ENCODE measurements around the gene NAB2.
"Not testable (repeated sequence)": the region's sequence is repeated elsewhere in the genome, so short reads cannot be mapped to it uniquely, and the experiment has no call there.

NAB2 gene

DNA sequence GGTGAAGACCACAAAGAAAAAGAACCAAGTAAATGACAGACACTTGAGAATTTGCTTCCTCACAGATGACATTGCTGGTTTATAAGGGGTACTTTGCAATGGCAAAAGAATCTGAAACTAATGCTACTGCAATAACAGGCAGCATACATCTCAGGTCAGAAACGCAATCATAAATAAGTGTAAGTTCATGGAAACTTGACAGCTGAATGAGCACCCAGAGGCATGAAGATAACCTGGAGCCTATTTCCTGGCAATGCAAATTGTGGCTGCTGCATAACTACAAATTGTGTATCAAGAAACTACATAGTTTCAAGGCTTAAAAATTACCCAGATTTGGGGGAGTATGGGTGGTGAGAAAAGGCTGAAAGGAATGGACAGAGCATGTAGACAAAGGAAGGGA, 30.5 kb upstream of the NAB2 start:
- no peak for DNase-seq
- in situ Hi-C loops (cut with HindIII; ENCODE audit: low pct_ligation_motif_present, low pct_unique_long_range_greater_than_20kb, low sequenced_read_pairs): no loop called here

DNA sequence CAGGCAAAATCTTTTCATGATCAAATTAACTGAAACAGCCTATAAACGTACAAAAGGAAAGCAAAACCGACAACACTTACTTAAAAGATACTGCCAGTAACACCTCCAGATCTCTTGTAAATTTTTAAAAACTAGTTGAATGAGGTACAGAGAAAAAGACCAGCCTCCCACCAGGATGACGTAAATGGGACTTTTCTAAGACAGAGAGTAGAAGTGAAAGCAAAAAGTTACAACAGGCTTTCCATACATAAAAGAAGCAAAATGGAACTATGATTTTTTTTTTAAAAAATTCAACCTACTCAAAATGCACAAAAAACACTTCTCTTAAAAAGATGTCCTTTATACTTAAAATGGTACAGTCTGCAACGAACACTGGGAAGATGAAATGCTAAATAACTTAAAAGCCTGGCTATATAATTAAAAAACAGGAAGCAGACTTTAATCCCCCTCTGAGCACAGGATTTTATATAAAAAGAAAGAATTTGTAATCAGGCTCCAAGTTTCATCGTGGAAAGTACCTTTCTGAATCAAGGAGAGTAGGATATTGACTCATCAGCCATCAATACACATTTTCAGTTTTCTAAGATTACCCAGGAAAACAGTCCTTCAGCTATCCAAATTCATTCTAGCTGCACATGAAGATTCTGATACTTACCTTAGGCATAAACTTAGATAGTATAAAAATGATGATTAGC, 24.8 kb upstream of the NAB2 start:
- peak; percentile 35 for DNase-seq
- in situ Hi-C loops (cut with HindIII; ENCODE audit: low pct_ligation_motif_present, low pct_unique_long_range_greater_than_20kb, low sequenced_read_pairs): no loop called here

DNA sequence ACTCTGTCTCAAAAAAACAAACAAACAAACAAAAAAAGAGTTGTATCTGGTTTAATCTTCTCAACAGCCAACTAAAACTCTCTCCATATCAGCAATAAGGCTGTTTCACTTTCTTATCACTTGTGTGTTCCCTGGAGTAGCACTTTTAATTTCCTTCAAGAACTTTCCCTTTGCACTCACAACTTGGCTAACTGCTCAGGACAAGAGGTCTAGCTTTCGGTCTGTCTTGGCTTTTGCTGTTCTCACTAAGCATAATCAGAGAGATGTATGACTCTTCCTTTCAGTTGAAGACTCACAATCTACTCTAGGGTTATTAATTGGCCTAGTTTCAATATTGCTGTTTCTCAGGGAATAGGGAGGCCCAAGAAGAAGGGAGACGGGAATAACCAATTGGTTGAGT, 22.7 kb upstream of the NAB2 start:
- in situ Hi-C loops (cut with HindIII; ENCODE audit: low pct_ligation_motif_present, low pct_unique_long_range_greater_than_20kb, low sequenced_read_pairs): no loop called here

DNA sequence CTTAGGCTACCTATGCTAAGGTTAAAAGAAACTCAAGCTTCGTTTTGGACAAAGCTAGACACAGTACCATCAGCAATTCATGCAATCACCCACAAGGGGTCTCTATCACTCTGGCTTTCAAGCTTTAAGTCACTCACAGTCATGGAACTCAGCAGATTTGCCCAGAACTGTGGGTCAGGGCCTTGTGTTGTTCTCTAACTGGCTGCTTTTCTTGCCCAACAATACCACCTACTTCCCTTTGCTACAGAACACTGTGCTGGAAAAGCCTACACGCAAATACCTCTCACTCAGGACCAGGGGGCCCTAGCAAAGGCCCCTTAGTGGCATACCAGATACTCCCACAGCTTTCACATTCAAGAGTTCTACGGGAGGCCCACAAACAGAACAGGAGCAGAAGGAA, 19.4 kb upstream of the NAB2 start:
- DNase-seq: peak; percentile 84
- in situ Hi-C loops (cut with HindIII; ENCODE audit: low pct_ligation_motif_present, low pct_unique_long_range_greater_than_20kb, low sequenced_read_pairs): no loop called here

More for the DNA sequence above, 22.7 kb upstream of the NAB2 start:
- no peak for DNase-seq

DNA sequence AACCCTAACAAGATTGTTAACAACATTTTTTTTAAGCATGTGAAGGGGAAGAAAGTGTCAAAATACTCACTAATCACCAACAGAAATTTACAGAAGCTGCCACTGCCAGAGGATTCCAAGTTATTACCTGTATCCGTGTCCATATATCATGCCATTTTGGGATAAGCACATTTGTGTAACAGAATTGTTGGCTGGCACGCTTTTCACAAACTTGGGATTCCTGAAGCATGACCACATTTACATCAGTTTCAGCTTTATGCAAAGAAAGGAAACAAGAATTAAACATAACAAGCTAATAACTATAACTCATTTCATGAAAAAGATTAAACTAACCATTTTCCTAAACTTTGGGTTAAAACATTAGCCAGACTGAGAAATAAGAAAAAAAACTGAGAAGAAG, 16.3 kb upstream of the NAB2 start:
- in situ Hi-C loops (cut with HindIII; ENCODE audit: low pct_ligation_motif_present, low pct_unique_long_range_greater_than_20kb, low sequenced_read_pairs): no loop called here
- no peak for DNase-seq

DNA sequence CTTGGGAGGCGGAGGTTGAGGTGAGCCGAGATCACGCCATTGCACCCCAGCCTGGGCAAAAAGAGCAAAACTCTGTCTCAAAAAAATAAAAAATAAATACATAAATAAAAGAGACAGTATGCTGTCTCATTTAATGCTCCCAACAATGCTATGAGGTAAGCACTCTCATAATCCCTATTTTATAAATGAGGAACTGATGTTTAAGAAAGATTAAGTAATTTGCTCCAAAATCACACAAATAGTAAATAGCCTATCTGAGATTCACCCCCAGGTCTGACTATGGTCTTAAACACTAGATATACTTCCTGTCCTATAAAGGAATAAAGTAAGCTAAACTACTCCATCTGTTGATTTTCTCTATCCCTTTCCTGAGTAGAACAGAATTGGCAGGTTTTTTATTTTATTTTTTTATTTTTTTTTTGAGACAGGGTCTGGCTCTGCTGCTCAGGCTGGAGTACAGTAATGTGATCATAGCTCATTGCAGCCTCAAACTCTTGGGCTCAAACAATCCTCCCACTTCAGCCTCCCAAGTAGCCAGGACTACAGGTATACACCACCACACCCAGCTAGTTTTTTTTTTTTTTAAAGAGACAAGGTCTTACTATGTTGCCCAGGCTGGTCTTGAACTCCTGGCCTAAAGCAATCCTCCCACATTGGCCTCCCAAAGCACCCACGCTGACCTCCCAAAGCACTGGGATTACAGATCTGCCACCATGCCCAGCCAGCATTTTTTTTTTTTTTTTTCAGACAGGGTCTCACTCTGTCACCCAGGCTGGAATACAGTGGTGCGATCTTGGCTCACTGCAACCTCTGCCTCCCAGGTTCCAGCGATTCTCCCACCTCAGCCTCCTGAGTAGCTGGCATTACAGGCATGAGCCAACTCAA, 15.1 kb upstream of the NAB2 start:
- DNase-seq; in situ Hi-C loops (cut with HindIII; ENCODE audit: low pct_ligation_motif_present, low pct_unique_long_range_greater_than_20kb, low sequenced_read_pairs): not testable (repeated sequence)

DNA sequence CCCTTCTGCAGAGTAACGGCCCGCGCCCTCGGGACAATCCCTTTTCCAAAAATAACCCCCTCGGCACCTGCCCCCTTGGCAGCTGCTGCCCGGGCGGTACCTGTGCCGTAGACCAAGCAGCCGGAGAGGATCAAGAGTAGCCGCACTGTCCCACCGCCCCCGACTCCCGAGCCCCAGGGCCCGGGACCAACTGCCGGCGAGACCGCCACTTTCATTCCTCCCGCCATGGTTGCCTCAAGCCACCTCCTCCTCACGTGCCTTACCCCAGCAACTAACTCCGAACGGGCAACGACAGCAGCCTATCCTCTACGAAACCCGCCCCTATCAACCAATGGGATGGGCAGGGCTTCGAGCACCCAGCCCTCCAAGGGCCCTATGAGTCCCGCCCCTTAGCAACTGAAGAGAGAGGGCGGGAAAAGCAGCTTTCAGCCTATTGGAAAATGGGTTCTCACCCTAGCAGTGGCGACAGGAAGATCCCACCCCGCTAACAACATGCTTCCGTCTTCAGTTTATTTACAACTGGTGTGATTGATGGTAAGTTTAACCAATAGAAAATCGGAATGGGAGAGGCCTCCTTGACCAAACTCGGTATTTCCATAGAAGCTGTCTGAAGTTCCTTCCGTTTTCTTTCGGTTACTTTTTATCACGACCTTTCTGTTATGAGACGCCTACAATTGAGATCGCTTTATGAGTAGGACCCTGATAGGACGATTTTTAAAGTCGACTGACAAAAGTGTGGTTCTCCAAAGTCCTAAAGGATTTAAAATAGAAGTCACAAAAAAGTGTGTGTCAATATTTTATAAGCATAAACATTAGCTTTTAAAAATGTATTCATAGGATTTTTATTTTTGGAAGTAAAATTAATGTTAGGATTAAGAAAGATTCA, 10.2 kb upstream of the NAB2 start, which contains the start of gene NEMP1:
TSS of gene NEMP1 (minus strand) at position 273 of the 886 bp plus-strand sequence. CDS start at position 227, 46 bp downstream.
- in situ Hi-C loops (cut with HindIII; ENCODE audit: low pct_ligation_motif_present, low pct_unique_long_range_greater_than_20kb, low sequenced_read_pairs): no loop called here
- peak; percentile 100 for DNase-seq

DNA sequence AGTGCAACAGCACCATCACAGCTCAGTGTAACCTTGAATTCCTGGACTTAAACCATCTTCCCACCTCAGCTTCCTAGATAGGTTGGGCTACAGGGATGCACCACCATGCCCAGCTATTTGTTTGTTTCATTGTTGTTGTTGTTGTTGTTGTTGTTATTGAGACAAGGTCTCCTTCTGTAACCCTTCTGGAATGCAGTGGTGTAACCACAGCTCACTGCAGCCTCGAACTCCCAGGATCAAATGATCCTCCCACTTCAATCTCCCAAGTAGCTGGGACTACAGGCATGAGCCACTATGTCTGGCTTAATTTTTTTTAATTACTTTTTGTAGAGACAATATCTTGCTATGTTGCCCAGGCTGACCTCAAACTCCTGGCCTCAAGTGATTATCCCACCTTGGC, 9.1 kb upstream of the NAB2 start:
- no peak for DNase-seq
- in situ Hi-C loops (cut with HindIII; ENCODE audit: low pct_ligation_motif_present, low pct_unique_long_range_greater_than_20kb, low sequenced_read_pairs): no loop called here

DNA sequence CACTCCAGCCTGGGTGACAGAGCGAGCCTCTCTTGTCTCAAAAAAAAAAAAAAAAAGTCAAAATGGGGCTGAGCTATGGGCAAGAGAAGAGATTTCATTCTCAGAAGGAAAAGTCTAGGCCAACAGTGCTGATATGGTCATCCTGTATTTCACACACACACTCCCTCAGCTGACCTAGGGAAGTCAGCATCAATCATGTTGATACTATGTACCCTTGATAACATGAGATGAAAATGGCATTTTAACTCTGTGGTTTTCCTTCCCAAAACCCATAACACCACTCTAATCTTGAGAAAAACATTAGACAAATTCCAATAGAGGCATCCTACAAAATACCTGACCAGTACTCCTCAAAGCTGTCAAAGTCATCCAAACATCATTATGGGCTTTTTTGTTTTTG, 8.1 kb upstream of the NAB2 start:
- DNase-seq: no peak
- in situ Hi-C loops (cut with HindIII; ENCODE audit: low pct_ligation_motif_present, low pct_unique_long_range_greater_than_20kb, low sequenced_read_pairs): no loop called here

DNA sequence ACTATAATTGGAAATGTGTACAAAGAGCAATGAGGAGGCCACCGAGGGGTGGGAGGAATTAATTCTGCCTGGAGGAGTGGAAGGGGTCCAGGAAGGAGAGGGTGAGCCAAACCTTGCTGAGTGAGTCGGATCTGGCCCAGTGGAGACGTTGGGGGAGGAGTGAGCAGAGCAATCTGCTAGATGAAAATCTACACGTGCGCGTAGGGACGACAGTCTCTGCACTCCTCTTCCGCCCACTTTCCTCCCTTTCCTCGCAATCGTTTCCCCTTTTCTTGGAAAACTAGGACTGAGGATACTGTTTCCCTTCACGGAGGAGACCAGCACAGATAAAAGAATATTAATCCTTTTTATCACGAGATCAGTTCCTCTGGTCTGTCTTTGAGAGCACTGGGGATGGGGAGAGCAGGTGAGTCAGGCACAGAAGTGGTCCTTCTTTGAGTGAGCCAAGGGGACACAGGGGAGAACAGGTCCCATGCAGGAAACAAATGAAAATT, 2.9 kb upstream of the NAB2 start:
- no peak for DNase-seq
- in situ Hi-C loops (cut with HindIII; ENCODE audit: low pct_ligation_motif_present, low pct_unique_long_range_greater_than_20kb, low sequenced_read_pairs): no loop called here

DNA sequence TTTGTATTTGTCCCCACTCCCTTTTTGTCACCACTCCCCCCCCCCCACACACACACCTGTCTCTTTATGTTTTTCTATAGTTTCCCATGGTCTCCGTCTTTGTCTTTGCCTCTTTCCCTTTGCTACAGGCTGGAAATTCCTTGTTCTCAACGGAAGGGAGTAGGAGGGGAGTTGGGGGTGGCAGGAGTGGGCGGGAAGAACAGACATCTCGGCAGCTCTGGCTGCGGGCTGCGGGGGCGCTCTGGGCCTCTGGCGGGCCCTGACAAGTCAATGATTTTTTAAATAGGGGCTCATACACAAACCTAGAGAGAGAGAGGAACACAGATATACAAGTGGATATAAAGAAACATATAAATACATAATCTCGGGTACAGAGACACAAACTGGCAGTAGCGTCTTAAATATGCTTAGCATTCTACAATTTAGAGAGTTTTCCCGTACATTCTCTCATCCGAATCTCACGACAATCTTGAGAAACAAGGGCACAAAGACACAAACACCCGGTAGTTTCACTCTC, 2.4 kb upstream of the NAB2 start:
- peak; percentile 89 for DNase-seq
- in situ Hi-C loops (cut with HindIII; ENCODE audit: low pct_ligation_motif_present, low pct_unique_long_range_greater_than_20kb, low sequenced_read_pairs): no loop called here

DNA sequence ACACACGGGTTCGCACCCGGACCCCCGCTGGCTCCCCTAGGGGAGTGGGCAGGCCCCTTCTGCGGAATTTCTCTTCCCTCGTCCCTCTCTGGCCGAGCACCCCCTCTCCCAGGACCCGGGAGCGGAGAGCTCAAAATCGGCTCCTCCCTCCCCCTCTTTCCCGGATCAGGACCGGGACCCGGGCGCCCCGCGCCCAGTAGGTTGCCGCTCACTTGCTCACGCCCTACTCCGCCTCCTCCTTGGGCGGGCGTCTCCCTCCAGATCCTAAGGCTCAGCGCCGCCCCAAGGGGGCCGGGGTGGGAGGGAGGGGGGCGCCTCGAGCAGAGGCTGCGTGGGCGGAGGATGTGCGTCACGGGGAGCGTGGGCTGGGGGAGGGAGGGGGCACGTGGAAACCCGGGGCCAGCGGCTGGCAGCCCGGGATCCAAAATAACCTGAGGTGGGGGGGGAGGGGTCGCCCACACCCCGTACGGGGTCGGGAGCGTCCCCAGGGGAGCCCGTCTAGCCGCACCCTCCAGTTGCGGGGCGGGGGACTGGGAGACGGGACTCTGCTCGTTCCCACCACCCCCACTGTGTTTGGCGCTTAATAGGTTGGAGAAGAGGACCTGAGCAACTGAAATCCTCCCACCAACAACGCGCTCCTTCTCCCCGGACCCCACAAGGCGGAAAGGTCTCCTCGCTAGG, 1.8 kb upstream of the NAB2 start:
- in situ Hi-C loops (cut with HindIII; ENCODE audit: low pct_ligation_motif_present, low pct_unique_long_range_greater_than_20kb, low sequenced_read_pairs): no loop called here
- DNase-seq: peak; percentile 94

DNA sequence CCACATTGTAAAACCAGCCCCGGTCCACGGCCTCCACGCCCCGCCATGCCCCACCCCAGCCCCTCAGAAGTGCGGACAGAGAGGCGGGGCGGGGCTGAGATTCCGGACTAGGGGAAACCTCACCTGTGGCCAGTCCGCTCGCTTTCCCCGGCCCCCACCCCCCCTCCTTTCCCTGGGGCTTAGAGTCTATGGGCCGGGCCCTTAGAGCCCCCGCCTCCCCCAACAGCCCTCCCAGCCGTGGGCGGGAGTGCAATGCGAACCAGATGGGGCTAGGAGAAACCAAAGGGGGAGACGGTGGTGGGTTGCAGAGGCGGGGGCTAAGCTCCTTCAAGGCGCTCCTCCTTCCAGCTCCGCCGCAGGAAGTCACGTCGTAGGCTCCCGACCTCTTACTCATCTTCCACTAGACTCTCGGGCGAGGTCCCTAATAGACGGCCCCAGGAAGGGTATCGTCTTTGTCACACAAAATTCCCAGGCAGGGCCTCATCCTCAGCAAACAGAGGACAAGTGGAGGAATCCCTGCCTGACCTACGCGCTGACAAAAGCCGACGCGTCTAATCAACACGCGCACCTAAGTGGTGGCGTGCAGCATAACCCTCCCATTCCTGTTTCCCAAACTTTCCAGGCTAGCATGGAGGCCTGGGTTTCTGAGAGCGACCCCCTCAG, 1.1 kb upstream of the NAB2 start:
- DNase-seq: peak; percentile 98
- in situ Hi-C loops (cut with HindIII; ENCODE audit: low pct_ligation_motif_present, low pct_unique_long_range_greater_than_20kb, low sequenced_read_pairs): no loop called here

DNA sequence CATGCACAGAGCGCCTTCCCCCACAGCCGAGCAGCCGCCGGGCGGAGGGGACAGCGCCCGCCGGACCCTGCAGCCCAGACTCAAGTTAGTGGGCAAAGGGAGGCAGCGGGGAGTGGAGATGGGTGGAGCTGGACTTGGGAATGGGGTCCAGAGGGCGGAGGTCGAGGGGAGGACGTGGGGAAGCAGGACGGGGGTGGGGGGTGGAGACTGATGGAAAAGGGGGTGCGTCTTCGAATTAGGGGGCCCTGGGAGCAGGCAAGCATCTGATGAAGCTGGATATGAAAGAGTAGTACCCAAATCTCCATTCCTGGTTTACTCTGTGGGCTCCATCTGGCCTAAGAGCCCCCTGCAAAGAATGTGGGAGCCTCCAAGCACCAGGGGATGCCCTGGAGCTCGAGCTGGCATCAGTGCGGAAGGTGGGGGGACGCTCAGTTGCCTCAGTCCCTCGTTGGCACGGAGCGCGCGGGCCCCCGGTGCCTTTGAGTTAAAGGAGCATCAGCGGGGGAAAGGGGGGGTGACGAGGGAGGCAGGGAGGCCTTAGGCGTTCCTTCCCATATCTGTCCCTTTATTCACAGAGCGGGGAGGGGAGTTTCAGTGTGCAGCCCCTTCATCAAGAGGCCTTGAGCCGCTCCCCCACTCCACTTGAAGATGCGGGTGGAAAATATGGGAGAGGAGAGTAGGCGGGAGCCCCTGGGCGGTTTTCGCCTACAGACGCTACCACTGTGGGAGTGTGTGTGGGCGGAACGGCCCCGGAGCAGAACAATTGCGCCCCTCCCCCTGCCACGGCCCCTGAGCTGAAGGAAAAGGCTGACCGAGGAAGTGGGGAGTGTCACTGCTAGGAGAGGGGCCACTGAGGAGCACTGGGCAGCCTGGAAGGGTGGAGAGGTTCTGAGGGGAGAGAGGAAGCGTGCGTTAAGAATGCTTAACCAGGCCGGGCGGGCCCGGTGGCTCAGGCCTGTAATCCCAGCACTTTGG, 644 bp downstream of the NAB2 start:
- in situ Hi-C loops (cut with HindIII; ENCODE audit: low pct_ligation_motif_present, low pct_unique_long_range_greater_than_20kb, low sequenced_read_pairs): no loop called here
- peak; percentile 75 for DNase-seq

DNA sequence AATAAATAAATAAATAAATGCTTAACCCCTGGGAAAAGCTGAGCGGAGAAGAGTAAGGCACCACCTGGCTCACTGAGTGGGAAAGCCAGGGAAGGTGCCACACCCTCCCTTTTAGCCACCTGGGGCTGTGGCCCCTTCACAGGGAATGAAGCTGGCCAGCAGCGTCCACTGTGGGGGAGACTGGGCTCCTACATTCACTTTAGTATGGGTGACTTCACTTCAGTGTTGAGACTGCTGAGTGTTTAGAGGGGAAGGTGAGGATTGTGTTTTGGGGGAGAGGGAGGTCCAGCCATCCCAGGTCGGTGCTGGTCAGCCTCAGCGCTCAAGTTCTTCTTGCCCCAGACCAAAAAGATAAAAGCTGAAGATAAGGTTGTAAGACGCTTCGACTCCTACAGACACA, 1.6 kb downstream of the NAB2 start:
- DNase-seq: no peak
- in situ Hi-C loops (cut with HindIII; ENCODE audit: low pct_ligation_motif_present, low pct_unique_long_range_greater_than_20kb, low sequenced_read_pairs): no loop called here

DNA sequence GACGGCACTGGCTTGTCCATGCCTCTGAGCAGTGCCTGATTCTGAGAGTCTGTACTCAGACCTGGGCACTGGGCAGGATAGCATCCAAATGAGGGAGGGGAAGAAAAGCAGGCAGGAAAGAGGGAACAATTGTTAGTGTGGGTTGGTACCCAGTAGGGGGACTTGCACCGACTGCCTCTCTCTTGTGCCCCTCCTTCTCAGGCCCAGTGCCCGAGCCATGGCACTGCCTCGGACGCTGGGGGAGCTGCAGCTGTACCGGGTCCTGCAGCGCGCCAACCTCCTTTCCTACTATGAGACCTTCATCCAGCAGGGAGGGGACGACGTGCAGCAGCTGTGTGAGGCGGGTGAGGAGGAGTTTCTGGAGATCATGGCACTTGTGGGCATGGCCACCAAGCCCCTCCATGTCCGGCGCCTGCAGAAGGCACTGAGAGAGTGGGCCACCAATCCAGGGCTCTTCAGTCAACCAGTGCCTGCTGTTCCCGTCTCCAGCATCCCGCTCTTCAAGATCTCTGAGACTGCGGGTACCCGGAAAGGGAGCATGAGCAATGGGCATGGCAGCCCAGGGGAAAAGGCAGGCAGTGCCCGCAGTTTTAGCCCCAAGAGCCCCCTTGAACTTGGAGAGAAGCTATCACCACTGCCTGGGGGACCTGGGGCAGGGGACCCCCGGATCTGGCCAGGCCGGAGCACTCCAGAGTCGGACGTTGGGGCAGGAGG, 2.2 kb downstream of the NAB2 start:
- DNase-seq: no peak

More for the DNA sequence above, 2.2 kb downstream of the NAB2 start:
- in situ Hi-C loops (cut with HindIII; ENCODE audit: low pct_ligation_motif_present, low pct_unique_long_range_greater_than_20kb, low sequenced_read_pairs): no loop called here

All from ACHN (cell line).